Erythroblast (primary cell): Measurements from ENCODE around the gene GDF10.

ENCODE experiments used
- GATA1 ChIP-seq: IDR thresholded peaks from 2 replicates; pipeline ENCODE4 v1.6.1; 2011; ENCODE audit warnings: low read depth, mild to moderate bottlenecking, control low read depth, low read length, moderate library complexity
- POLR2A ChIP-seq: IDR thresholded peaks from 2 replicates; pipeline ENCODE4 v1.6.1; 2011; ENCODE audit warnings: mild to moderate bottlenecking, low read length

GRCh38 chr10:47347303-47347675, 47.3 kb downstream of the GDF10 start:
- no peak for TF ChIP-seq POLR2A
- TF ChIP-seq GATA1 = no peak
